ENCODE results near the gene DNPH1.

DNA sequence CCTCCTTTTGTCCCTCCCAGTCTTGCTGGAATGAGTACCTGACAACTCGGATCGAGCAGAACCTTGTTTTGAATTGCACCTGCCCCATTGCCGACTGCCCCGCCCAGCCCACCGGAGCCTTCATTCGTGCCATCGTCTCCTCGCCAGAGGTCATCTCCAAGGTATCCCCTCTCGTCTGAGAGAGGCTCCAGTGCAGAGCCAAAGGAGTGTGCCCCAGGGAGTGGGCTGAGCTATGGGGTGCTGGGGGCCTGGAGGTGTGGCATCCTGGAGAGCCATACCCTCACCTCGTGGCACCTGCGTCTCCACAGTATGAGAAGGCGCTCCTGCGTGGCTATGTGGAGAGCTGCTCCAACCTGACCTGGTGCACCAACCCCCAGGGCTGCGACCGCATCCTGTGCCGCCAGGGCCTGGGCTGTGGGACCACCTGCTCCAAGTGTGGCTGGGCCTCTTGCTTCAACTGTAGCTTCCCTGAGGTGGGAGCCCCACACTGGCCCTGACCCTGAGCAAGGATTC is 8.8 kb downstream of the DNPH1 start:
- TF ChIP-seq, protein P1, sequence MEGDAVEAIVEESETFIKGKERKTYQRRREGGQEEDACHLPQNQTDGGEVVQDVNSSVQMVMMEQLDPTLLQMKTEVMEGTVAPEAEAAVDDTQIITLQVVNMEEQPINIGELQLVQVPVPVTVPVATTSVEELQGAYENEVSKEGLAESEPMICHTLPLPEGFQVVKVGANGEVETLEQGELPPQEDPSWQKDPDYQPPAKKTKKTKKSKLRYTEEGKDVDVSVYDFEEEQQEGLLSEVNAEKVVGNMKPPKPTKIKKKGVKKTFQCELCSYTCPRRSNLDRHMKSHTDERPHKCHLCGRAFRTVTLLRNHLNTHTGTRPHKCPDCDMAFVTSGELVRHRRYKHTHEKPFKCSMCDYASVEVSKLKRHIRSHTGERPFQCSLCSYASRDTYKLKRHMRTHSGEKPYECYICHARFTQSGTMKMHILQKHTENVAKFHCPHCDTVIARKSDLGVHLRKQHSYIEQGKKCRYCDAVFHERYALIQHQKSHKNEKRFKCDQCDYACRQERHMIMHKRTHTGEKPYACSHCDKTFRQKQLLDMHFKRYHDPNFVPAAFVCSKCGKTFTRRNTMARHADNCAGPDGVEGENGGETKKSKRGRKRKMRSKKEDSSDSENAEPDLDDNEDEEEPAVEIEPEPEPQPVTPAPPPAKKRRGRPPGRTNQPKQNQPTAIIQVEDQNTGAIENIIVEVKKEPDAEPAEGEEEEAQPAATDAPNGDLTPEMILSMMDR (IDR thresholded peaks at IDR 0.05): no peak
- no peak for TF ChIP-seq POLR2A (IDR thresholded peaks at IDR 0.05)

Measured in uterus (tissue), 2 donors.